Stimulated activated CD8-positive, alpha-beta memory T cell treated with anti-CD3 and anti-CD28 coated beads, Interleukin-15, amount 100 ng/mL, for 48 hours (primary cell): ENCODE results near the gene MB21D2.

ENCODE experiments used
- DNase-seq, 2 donors: peaks; one replicate each; pipeline ENCODE4 v3.0.0-alpha.2; 2020; ENCODE audit warnings: low read depth in 2 of 2

Gene MB21D2

GRCh38 chr3:192921793-192922192, 4.1 kb upstream of the MB21D2 start:
- no peak for DNase-seq

DNA sequence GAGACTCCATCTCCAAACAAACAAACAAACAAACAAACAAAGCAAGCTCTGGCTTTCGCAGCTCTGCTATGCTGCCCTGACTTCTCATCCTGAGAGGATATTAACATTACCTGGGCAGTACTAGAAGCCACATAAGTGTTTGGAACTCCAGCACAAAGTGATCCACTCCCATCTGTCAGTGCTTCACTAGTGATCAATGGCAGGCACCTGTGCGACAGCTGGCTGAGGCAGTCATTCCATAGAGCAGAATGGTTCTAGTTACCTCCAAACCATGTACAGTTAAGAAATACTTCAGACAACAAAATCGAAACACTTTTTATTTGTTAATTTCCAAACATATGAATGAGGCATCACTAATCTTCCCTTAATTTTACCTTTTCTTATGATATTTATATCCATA, 2.8 kb upstream of the MB21D2 start:
- no peak for DNase-seq

DNA sequence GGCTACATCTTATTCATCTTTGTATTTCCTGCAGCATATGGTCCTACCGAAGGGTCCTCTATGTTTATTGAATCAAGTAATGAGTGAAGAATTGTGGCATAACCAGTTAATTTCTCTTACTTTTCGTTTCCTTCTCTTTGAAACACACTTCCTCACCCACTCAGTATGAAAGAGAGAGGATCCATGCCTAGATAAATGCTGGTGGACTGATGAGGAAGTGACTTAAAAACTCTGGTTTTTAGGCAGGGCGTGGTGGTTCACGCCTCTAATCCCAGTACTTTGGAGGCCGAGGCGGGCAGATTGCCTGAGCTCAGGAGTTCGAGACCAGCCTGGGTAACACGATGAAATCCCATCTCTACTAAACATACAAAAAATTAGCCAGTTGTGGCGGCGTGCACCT, 2.2 kb upstream of the MB21D2 start:
- DNase-seq: no peak

DNA sequence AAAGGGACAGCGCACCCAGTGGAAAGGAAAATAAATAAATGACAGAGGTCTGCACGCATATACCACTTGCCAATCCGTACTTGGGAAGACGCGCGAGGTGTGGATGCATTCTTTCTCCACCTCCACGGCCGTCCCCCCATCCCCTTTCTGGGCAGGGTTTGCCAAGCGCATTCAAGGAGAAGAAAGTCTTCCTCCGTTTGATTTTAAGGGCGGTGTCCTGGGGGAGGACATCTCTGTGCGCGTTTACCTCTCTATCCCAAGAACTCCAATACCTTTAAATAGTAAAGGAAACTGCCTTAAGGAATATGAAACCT, 576 bp upstream of the MB21D2 start:
- no peak for DNase-seq

DNA sequence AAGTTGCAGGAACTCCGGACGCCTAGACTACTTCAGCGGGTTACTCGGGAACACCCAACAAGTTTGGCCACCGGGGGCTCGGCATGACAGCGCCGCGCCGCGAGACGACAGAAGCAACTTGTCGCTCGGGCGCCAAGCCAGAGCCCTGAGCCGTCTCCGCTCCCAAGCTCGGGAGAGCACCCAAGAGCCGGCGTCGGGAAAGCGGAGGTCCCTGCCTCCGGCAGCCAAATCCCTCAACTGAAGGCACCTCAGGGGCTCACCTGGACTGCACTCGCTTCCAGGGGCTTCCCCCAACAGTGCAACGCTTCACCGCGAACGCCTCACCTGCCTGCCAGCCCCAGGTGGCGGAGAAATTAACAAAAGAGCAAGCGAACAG, 640 bp downstream of the MB21D2 start:
- DNase-seq: peak in 1 of 2 donors; percentile 22

DNA sequence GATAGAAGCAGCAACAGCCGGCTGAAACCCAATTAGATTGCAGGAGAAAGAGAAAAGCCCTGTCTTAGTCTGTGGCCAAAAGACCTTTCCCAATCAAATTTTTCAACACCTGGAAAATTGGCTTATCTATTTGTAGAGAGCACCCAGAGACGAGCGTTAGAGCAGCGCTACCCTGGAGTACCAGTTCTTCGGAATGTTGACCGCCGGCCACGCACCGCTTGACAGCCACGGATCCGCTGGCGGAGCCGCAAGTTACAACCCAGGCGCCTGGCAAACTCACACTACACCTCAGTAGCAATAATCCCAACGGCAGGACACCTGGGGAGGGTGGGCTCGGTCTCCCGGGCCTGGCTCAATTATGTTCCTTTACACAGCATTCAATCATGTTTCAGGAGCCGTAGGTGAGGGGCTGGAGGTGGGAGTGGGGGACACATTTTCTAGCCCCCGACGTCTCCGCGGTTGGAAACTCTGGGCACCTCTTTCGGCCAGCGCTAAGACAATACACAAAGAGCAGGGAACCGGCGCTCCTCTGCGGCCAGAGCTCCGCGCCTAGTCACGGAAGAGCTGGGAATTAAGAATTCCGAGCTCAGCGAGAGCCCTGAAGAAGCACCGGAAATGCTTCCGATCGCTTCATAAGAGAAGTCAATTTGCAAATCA, 1.2 kb downstream of the MB21D2 start:
- DNase-seq: no peak

DNA sequence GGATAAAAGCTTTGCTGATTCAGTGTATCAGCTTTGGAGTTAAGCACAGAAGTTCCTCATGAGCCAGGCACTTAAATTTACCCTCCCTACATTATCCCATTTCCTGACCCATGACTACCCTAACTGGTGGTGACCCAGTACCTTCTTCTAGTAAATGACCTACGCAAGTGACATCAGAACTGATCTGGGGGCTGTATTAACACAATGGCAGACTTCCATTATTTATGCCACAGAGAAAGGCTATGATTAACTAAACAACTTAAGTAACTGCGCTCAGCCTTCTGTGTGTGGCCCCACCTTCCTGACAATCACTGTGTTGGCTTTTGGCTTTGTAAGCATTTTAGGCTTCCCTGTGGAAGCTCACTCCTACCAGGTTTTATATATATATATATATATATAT, 1.9 kb downstream of the MB21D2 start:
- DNase-seq: no peak

- no peak for DNase-seq
These were observed 2.4 kb downstream of the MB21D2 start for GRCh38 chr3:192915304-192915703.

- DNase-seq: no peak
These were observed 2.8 kb downstream of the MB21D2 start for GRCh38 chr3:192914848-192915247.

GRCh38 chr3:192913540-192913939, 4.1 kb downstream of the MB21D2 start:
- no peak for DNase-seq

DNA sequence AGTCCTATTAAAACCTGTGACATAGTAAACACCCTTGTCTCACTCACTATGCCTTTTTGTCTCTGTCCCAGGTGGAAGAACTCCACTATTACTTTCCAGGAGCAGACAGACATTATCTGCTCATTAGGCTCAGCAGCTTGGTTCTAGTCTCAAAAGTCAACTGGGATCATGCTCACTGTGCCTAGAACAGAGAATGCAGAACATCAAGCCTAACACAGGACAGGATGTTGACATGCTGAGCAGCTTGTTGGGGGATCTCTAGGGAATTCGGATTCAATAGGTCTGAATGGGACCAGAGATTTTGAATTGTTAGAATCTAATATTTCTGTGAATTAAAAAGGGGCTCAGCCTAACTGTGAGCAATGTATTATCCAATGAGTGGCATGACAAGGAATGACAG, 6.4 kb downstream of the MB21D2 start:
- no peak for DNase-seq

DNA sequence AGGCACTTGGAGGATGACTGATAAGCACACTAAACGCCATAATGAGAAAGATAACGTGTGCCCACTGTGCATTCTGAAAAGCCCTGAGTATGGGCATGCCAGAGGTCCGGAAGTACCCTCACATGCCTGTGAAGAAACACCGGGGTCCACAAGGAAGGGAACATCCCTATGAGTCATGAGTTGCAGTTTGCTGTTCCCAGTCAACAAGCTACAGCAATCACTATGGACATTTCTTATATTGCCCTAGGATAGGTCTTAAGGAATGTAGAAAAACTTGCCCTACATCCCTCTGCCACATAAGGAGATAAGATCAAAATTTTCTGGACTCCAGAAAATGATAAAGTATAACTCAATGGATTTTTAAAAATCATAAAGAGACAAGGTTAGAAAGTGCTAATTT, 9.9 kb downstream of the MB21D2 start:
- DNase-seq: no peak

DNA sequence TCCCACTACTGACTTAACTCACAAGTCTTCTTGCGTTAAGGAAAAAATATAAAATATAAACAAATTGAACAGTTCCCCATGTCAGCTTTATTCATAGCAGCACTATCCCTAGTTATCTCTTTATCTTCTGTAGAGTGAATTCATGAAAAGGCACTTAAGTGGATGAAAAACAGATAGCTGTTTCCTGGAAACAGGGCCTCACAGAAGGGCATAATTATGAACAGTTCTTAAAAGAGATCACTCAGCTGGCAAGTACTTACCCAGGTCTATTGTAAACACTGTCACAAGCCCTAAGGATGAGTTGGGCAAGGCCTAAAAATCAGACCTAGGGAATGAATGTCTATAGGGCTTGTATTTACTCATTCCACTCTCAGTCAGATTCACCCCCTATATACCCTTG, 10.7 kb downstream of the MB21D2 start:
- no peak for DNase-seq

DNA sequence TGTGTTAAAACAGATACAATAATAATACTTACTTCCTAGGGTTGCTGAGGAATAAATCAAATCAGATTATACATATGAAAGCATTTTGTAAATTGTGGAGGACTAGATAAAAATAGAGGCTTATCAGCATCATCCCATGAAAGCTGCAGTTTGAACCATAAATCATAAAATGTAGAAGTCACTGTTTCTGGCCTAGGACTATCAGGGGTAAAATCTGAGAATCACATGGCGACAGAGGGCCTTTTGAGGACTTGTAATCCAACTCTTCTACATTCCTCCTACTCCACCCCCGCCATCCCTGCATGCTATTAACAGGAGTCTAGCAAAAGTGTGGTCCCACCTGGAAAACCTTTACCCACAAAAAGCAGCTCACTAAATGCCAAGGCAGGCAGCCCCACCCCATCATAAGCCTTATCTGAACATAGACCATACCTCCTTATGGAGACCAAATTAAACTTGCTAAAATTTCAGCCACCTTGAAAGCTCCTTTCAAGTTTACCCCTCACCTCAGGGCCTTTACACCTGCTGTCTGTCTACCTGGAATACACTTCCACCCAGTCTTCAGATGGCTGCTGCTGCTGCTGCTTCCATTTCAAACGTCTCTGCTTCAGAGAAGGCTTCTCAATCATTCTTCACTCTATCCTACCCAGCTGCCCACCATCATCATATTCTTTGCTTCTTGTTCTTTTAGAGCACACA, 11.5 kb downstream of the MB21D2 start:
- no peak for DNase-seq

- no peak for DNase-seq
These were observed 12.9 kb downstream of the MB21D2 start for GRCh38 chr3:192904632-192905289.

DNA sequence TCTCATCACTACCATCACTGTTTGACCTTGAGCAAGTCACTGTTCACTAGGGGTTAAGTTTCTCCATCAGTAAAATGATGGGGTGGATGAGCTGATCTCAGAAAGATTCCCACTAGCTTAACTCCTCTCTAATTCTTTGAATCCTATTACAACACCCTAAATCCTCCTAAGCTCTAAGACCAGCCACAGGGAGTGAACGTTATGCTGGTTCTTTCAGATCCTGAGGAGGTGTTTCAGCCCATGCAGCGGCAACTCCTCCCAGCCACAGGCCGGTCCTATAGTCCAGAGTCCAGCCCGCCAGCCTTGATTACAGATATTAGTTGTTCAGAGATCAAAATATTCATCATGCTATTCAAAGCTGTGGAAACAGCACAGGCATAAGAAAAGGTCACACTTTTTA, 15.1 kb downstream of the MB21D2 start:
- DNase-seq: no peak

DNA sequence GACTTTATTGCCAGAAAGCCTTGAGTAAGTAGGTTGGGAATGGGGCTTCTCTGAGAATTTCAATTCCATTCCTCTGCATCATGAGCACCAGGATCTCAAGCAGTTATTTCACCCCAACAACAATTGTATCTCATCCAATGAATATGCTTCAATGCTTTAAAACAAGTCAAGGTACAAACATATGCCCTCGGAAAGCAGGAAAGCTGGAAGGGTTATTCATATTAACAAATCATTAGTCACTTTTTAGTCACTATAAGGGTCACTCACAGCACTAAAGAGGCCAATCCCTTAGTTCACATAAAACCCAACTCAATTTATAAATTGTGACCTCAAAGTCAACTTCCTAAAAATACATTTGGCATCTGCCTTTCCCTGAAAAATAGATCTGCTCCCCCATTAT, 16.2 kb downstream of the MB21D2 start:
- DNase-seq: no peak

GRCh38 chr3:192899540-192899982, 18.1 kb downstream of the MB21D2 start:
- DNase-seq: no peak

DNA sequence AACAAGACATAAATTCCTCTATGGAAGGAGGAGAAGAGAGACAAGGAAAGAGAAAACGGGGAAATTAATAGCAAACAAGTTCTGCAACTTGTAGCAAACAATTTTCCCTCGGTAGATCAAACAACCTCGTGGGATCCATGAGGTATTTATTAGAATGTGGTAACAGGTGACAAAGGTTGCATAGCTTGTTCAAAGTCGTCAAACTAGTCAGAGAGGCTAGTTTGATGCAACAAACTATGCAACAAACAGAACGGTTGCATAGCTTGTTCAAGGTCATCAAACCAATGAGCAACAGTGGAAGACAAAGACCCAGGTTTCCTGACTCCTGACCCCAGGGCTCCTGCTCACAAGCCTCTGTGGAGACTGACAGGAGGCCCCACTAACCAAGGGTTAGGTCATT, 20.7 kb downstream of the MB21D2 start:
- no peak for DNase-seq

DNA sequence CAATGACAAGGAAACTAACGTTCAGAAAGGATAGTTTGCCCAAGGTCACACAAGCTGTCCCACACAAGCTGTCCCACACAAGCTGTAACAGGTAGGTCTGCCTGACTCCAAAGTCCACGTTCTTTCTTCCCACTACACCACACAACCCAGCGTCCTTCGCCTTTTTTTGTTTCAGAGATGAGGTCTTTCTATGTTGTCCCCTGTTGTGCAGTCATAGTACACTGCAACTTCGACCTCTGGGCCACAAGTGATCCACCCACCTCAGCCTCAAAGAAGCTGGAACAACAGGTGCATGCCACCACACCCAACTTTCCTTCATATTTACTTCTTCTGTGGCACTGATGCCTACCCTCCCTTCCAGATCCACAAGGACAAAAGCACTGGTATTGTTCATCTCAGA, 21.4 kb downstream of the MB21D2 start:
- no peak for DNase-seq

- DNase-seq: no peak
These were observed 23.0 kb downstream of the MB21D2 start for GRCh38 chr3:192894676-192895075.

- DNase-seq: peak; percentile 61 to 66
These were observed 24.5 kb downstream of the MB21D2 start for GRCh38 chr3:192892981-192893700.
